ENCODE results near the gene TYRO3.
A peak's percentile ranks its signal among the peaks of the same experiment; 100 is the strongest.

Gene TYRO3

DNA sequence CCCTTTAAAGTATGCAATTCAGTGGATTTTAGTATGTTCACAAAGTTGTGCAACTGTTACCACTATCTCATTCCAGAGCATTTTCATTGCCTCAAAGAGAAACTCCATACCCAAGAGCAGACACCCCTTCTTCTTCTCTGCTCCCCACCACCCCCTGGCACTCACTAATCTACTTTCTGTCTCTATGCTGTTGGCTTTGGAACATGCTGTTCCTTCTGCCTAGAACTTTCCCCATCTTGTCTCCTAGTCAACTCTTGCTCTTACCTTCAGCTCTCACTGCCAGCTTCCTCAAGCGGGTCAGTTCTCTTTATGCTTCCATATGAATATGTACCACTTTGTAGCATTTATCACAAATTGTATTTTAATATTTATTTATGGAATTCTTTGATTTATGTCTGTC, 50.1 kb downstream of the TYRO3 start:
- DNase-seq, result no peak

GRCh38 chr15:41610048-41610447, 51.0 kb downstream of the TYRO3 start:
- no peak for DNase-seq

- DNase-seq, result no peak
Measured at GRCh38 chr15:41620536-41621199, 61.7 kb downstream of the TYRO3 start.

- DNase-seq, result peak; percentile 94
Measured at GRCh38 chr15:41621200-41622193, 62.5 kb downstream of the TYRO3 start.

DNA sequence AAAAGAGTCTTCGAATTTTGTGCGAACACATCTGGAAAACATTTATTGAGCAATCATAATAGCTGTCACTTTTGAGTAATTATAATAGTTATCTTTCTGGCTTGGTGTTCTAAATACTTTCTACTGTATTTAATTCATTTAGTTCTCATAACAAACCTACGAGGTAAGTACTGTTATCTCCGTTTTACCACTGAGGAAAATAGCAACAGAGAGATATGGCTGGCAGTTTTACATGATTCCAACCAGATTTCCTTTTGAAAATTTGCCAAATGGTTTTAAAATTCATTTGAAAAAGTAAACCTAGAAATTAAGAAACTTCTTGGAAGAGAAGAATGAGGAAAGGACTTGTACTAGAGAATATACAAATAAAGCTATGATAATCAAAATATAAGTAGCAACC, 63.9 kb downstream of the TYRO3 start:
- no peak for DNase-seq

DNA sequence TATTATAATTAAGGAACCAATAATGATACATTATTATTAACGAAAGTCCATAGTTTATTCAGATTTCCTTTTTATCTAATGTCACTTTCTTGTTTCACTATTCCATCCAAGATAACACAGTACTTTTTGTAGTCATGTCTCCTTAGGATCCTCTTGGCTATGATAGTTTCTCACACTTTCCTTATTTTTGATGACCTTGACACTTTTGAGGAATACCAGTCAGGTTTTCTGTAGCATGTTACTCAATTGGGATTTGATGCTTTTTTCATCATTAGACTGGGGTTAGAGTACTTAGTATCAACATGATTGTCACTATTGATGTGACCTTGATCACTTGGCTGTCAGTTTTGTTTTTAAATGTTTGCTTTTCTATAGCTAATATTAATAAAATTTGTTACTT, 68.2 kb downstream of the TYRO3 start:
- no peak for DNase-seq

- DNase-seq, result no peak
Measured at GRCh38 chr15:41629463-41629862, 70.5 kb downstream of the TYRO3 start.

DNA sequence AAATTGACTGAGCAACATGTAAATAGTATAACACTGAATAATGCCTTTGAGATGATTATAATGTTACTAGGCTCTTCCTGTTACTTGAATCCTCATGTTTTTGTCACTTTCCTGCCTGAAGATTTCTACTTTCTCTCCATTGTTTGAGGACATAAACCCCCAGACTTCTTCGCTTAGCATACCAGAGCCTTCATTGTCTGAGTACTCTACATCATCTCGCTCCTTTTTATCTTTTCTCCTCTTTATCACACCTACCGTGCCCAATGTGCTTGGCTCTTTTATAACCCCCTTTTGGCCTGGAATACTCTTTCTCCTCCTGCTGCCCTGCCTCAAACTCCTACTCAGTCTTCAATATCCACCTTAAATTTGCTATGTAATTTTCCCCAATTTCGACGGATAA, 70.9 kb downstream of the TYRO3 start:
- no peak for DNase-seq

GRCh38 chr15:41630616-41631217, 71.7 kb downstream of the TYRO3 start:
- no peak for DNase-seq

DNA sequence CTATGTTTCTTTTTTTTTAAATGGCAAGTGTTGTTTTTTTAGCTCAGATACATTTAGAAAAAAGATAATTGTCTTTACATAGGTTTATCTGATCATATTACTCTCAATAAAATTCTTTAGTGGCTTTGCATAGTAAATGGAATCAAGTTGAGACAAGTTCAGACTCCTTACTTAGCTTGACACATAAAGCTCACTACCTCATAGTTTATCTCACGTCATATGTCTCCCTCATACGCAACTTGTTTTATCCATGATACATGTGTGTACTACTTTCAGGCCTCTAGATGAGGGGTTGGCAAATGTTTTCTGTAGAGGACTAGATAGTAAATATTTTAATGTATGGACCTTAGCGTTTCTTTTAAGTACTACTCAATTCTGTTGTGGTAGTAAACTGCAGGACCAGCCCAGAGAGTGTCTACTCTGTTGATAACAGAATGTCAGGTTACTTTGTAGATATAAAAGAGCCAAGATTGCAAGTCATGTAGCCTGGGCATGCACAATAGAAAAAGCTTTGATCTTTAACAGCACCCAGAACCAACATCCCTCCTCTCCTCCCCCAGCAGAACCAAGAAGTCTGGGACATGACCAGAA, 73.0 kb downstream of the TYRO3 start:
- DNase-seq, result no peak
